OCI-LY1 (cell line): Measurements from ENCODE around the gene FILIP1L.

Experiments
- H2AFZ ChIP-seq: fragments of 200-600 bp; sonication (generic), shearing (Covaris generic); 2 replicates; pipeline ENCODE4 v1.6.0; 2014; ENCODE audit warnings: antibody characterized with exemption, mild to moderate bottlenecking, low read length
- H3F3A ChIP-seq: fragments of 200-600 bp; sonication (generic), shearing (Covaris generic); 2 replicates; pipeline ENCODE4 v1.6.0; 2014; ENCODE audit warnings: mild to moderate bottlenecking, antibody characterized with exemption, low read length, moderate library complexity; ENCODE audit not compliant: insufficient read depth
- H3K27ac ChIP-seq: fragments of 200-600 bp; sonication (generic); 2 replicates; pipeline ENCODE4 v1.5.1; 2014; ENCODE audit warnings: low read length, mixed run types, mild to moderate bottlenecking, low read depth; ENCODE audit not compliant: poor library complexity, severe bottlenecking
- H3K27me3 ChIP-seq: fragments of 200-600 bp; sonication (generic); 2 replicates; pipeline ENCODE4 v1.6.0; 2014; ENCODE audit warnings: antibody characterized with exemption, mild to moderate bottlenecking, low read length, moderate library complexity; ENCODE audit not compliant: insufficient read depth
- H3K36me3 ChIP-seq: fragments of 200-600 bp; sonication (generic); 2 replicates; pipeline ENCODE4 v1.6.1; 2014; ENCODE audit warnings: mild to moderate bottlenecking, antibody characterized with exemption, low read length, moderate library complexity, mixed read lengths; ENCODE audit not compliant: insufficient read depth
- H3K4me1 ChIP-seq: fragments of 200-600 bp; sonication (generic); 2 replicates; pipeline ENCODE4 v1.5.1; 2014; ENCODE audit warnings: mild to moderate bottlenecking, low read length, moderate library complexity; ENCODE audit not compliant: insufficient read depth, severe bottlenecking
- H3K4me2 ChIP-seq: fragments of 200-600 bp; sonication (generic), shearing (Covaris generic); 2 replicates; pipeline ENCODE4 v1.6.1; 2014; ENCODE audit warnings: low read length
- H3K4me3 ChIP-seq: fragments of 200-600 bp; sonication (generic); 2 replicates; pipeline ENCODE4 v1.5.1; 2014; ENCODE audit warnings: low read length, low read depth, mild to moderate bottlenecking, mixed read lengths; ENCODE audit not compliant: poor library complexity, severe bottlenecking
- H3K79me2 ChIP-seq: fragments of 200-600 bp; shearing (Covaris generic); 2 replicates; pipeline ENCODE4 v1.6.1; 2016; ENCODE audit warnings: mixed run types, low read length, mixed read lengths; ENCODE audit not compliant: insufficient read depth
- H3K9ac ChIP-seq: fragments of 200-600 bp; sonication (generic), shearing (Covaris generic); 2 replicates; pipeline ENCODE4 v1.6.1; 2014; ENCODE audit warnings: mild to moderate bottlenecking, low read length, mixed read lengths
- H3K9me2 ChIP-seq: fragments of 200-600 bp; sonication (generic), shearing (Covaris generic); 2 replicates; pipeline ENCODE4 v1.6.1; 2014; ENCODE audit warnings: low read depth, mild to moderate bottlenecking, low read length, mixed read lengths
- H3K9me3 ChIP-seq: fragments of 200-600 bp; shearing (Covaris generic); 2 replicates; pipeline ENCODE4 v1.6.1; 2014; ENCODE audit warnings: low read length, mixed read lengths
- H4K20me1 ChIP-seq: fragments of 200-600 bp; sonication (generic), shearing (Covaris generic); 2 replicates; pipeline ENCODE4 v1.6.0; 2016; ENCODE audit warnings: mild to moderate bottlenecking, low read length; ENCODE audit not compliant: insufficient read depth
- CTCF ChIP-seq: fragments of 200-600 bp; sonication (generic), shearing (Covaris generic); IDR thresholded peaks from 2 replicates; pipeline ENCODE4 v1.5.1; 2017; ENCODE audit warnings: mild to moderate bottlenecking, antibody characterized with exemption, low read length, moderate library complexity, mixed read lengths
- EZH2 ChIP-seq: fragments of 200-600 bp; sonication (generic), shearing (Covaris generic); IDR thresholded peaks from 2 replicates; pipeline ENCODE4 v1.8.0; 2017; ENCODE audit warnings: borderline replicate concordance, mixed run types, mild to moderate bottlenecking, antibody characterized with exemption, low read length, moderate library complexity, mixed read lengths

The FILIP1L gene

GRCh38 chr3:100155590-100155989 lies 41.3 kb upstream of the FILIP1L start:
- peaks cover 9% of the 10 kb centered on the region for H3K9me3 ChIP-seq
- no peak overlapping the region for H2AFZ ChIP-seq
- no peaks in the 10 kb centered on the region for H3K4me1 ChIP-seq
- H3K4me2 ChIP-seq: no peak overlapping the region
- no peaks in the 10 kb centered on the region for H3K79me2 ChIP-seq
- H3F3A ChIP-seq: no peaks in the 10 kb centered on the region; the same call in 1 of the 2 replicates
- H3K4me3 ChIP-seq: no peak overlapping the region
- TF ChIP-seq EZH2 (no peak), CTCF (no peak)
- H3K36me3 ChIP-seq: peaks cover 14% of the 10 kb centered on the region
- H4K20me1 ChIP-seq: no peaks in the 10 kb centered on the region
- no peaks in the 10 kb centered on the region for H3K9me2 ChIP-seq
- no peak overlapping the region for H3K27ac ChIP-seq
- no peak overlapping the region for H3K9ac ChIP-seq
- H3K27me3 ChIP-seq: no peaks in the 10 kb centered on the region

GRCh38 chr3:100155128-100155527 lies 40.8 kb upstream of the FILIP1L start:
- TF ChIP-seq EZH2: no peak
- TF ChIP-seq CTCF: no peak
- H3K27me3 ChIP-seq: no peaks in the 10 kb centered on the region
- no peaks in the 10 kb centered on the region for H4K20me1 ChIP-seq
- no peak overlapping the region for H3K4me2 ChIP-seq
- H3K27ac ChIP-seq: no peak overlapping the region
- H3K9me3 ChIP-seq: peaks cover 9% of the 10 kb centered on the region
- no peak overlapping the region for H3K4me3 ChIP-seq
- no peaks in the 10 kb centered on the region for H3K79me2 ChIP-seq
- no peak overlapping the region for H3K9ac ChIP-seq
- H2AFZ ChIP-seq: no peak overlapping the region
- H3K36me3 ChIP-seq: peaks cover 15% of the 10 kb centered on the region
- no peaks in the 10 kb centered on the region for H3K9me2 ChIP-seq
- no peaks in the 10 kb centered on the region; the same call in 1 of the 2 replicates for H3F3A ChIP-seq
- H3K4me1 ChIP-seq: no peaks in the 10 kb centered on the region

GRCh38 chr3:100154171-100154570 lies 39.9 kb upstream of the FILIP1L start:
- Histone ChIP-seq H3K9me3 (peaks cover 9% of the 10 kb centered on the region), H3K36me3 (peaks cover 19% of the 10 kb centered on the region), H3K4me1 (no peaks in the 10 kb centered on the region), H3K4me2 (no peak overlapping the region), H3F3A (no peaks in the 10 kb centered on the region; the same call in 1 of the 2 replicates), H3K27me3 (no peaks in the 10 kb centered on the region), H3K79me2 (no peaks in the 10 kb centered on the region), H3K9me2 (no peaks in the 10 kb centered on the region), H3K4me3 (no peak overlapping the region), H3K9ac (no peak overlapping the region), H3K27ac (no peak overlapping the region), H4K20me1 (no peaks in the 10 kb centered on the region), H2AFZ (no peak overlapping the region)
- no peak for TF ChIP-seq CTCF
- TF ChIP-seq EZH2: no peak
